Measurements from ENCODE around the gene ANKMY1.

The ANKMY1 gene

DNA sequence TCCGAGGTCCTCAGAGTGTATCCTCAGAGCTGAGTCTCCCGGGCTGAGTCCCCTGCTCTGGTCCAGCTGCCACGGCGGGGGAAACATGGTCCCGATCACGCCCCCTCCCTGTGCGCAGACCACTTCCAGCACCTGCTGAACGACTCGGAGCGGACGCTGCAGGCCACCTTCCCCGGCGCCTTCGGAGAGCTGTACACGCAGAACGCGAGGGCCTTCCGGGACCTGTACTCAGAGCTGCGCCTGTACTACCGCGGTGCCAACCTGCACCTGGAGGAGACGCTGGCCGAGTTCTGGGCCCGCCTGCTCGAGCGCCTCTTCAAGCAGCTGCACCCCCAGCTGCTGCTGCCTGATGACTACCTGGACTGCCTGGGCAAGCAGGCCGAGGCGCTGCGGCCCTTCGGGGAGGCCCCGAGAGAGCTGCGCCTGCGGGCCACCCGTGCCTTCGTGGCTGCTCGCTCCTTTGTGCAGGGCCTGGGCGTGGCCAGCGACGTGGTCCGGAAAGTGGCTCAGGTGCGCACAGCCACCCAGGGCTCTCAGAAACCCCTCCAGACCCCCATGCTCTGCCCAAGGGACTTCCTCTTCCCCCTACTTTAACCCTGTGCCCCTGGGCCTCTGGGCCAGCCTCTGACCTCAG, 95.6 kb downstream of the ANKMY1 start:
- H3K4me3 ChIP-seq (ENCODE audit: control insufficient read depth, low read depth, low read length) = no peak overlapping the region
- no peak for DNase-seq (ENCODE audit: low read depth)
- no peak for TF ChIP-seq CTCF (IDR thresholded peaks at IDR 0.05; ENCODE audit: control insufficient read depth, insufficient read depth, low read depth, low read length, missing control alignments)

DNA sequence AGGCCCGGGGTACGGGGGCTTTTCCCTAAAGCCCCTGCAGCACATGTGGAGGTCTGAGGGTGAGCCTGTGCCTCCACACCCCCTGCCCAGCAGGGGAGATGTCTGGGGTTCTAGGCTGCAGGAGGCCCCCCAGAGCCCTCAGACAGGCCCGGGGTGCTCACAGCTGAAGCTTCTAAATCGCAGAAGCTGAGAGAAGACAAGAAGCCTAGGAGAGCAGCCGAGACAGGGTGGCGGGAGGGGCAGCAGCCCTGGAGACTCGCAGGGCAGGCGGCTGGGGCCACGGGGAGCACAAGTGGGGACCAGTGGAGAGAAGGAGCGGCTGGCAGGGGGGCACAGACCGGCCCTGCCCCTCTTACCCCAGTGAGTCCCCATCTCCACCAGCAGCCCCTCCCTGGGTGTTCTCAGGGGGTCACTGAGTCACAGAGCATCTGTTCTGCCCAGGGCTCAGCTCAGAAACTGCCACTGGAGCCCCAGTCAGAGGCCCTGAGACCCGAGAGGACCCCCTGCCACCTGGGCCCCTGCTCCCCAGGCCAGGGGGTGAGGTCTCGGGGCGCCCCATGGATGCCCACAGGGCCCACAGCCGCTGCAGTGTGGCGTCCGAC, 96.2 kb downstream of the ANKMY1 start:
- H3K4me3 ChIP-seq (ENCODE audit: control insufficient read depth, low read depth, low read length) = no peak overlapping the region
- no peak for DNase-seq (ENCODE audit: low read depth)
- no peak for TF ChIP-seq CTCF (IDR thresholded peaks at IDR 0.05; ENCODE audit: control insufficient read depth, insufficient read depth, low read depth, low read length, missing control alignments)

DNA sequence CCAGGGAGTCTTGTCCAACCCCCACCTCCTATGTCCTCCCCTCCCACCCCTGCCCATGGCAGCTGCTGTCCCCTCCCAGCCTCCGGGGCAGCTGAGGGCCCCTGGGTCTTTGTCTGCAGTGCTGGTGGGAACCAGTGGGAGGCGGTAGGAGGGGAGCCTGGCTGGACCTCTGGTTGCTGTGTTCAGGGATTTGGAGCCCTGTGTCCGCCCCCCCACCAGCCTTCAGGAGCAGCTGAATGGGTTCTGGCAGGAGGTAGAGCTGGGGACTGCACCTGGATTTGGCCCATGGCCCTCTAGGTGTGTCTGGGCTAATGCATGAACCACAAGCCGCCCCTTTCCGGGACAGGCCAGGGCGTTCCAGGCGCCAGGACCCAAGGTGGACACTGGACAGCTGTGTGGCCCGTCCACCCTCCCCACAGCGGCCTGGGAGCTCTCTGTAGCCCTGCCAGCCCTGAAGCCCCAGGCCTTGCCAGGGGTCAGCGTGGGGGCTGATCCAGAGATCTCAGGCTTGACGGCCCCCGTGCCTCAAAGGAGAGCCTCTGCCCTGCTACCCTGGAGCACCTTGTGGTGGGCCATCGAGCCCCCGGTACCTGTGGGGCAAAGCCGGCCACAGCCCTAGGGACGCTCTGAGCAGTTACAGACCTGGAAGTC, 96.9 kb downstream of the ANKMY1 start:
- DNase-seq (ENCODE audit: low read depth) = no peak
- TF ChIP-seq CTCF (IDR thresholded peaks at IDR 0.05; ENCODE audit: control insufficient read depth, insufficient read depth, low read depth, low read length, missing control alignments) = no peak
- no peak overlapping the region for H3K4me3 ChIP-seq (ENCODE audit: control insufficient read depth, low read depth, low read length)

DNA sequence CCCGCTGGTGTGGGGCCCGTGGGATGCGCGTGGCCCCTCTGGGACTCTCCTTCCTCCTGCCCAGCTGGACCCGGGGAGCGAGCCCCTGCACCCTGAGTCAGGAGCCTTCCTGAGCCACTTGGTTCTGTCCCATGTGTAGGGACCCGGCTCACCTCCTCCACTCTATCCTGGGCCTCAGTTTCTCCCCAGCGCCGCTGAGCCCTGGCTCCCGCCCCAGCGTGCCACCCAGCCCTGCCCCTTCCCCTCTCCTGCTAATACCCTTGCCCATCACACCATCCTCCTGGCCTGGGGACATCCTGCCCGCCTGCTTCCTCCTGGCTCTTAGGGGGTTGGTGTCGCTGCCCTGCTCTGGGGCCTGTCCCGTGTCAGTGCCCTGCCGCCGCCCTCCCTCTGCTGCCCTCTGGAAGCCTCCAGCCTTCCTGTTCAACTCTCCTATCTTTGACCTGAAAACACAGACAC, 97.5 kb downstream of the ANKMY1 start:
- no peak for TF ChIP-seq CTCF (IDR thresholded peaks at IDR 0.05; ENCODE audit: control insufficient read depth, insufficient read depth, low read depth, low read length, missing control alignments)
- H3K4me3 ChIP-seq (ENCODE audit: control insufficient read depth, low read depth, low read length) = no peak overlapping the region
- no peak for DNase-seq (ENCODE audit: low read depth)

DNA sequence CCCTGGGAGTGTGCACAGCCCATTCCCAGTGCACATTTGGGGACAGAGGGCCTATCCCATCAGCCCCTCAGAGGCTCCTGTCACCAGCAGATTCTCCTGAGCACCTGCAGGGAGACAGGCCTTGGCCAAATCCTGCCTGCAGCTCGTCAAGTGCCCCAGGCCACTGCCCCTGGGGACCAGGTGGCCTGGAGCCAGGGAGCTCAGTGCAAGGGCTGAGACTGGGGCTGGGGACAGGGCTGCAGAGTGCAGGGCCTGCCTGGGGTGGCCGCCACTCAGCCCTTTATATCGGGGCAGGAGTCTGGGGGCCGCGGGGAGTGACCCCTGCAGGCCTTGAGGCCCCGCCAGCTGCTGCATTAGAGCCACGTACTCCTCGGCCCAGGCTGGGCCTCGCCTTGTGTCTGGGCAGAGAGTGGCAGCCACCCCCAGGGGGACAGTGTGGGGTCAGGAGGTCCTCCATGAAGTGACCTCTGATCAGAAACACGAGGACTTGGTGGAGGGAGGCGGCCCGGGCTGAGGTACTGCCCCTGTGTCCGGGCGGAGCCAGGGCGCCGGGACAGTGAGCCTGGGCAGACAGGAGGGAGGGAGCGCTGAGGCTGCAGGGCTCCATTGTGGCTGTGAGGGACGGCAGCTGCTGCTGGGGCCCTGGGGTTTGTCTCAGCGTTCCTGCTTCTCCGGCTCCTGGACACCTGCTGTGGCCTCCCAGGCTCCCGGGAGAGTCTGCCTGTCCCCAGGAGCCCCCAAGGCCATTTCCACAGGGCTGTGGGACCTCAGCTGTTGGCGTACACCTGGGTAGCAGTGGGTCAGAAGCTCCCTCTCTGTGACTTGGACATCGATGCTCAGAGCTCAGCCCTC, 98.2 kb downstream of the ANKMY1 start:
- TF ChIP-seq CTCF (IDR thresholded peaks at IDR 0.05; ENCODE audit: control insufficient read depth, insufficient read depth, low read depth, low read length, missing control alignments) = no peak

GRCh38 chr2:240458900-240459391, 98.8 kb downstream of the ANKMY1 start:
- DNase-seq (ENCODE audit: low read depth) = no peak
- no peak for TF ChIP-seq CTCF (IDR thresholded peaks at IDR 0.05; ENCODE audit: control insufficient read depth, insufficient read depth, low read depth, low read length, missing control alignments)
- H3K4me3 ChIP-seq (ENCODE audit: control insufficient read depth, low read depth, low read length) = no peak overlapping the region

More for the DNA sequence above, 98.2 kb downstream of the ANKMY1 start:
- no peak for DNase-seq (ENCODE audit: low read depth)
- no peak overlapping the region for H3K4me3 ChIP-seq (ENCODE audit: control insufficient read depth, low read depth, low read length)

Measured in AG09309 (cell line).